Stimulated activated CD4-positive, alpha-beta T cell treated with anti-CD3 and anti-CD28 coated beads, Interleukin-1b, Interleukin-23, amount 100 ng/mL, for 48 hours (primary cell): ENCODE measurements around the gene KIF3A.
A peak's percentile ranks its signal among the peaks of the same experiment; 100 is the strongest.

Experiments
- DNase-seq: peaks from one replicate; pipeline ENCODE4 v3.0.0-alpha.2; 2020

KIF3A gene

DNA sequence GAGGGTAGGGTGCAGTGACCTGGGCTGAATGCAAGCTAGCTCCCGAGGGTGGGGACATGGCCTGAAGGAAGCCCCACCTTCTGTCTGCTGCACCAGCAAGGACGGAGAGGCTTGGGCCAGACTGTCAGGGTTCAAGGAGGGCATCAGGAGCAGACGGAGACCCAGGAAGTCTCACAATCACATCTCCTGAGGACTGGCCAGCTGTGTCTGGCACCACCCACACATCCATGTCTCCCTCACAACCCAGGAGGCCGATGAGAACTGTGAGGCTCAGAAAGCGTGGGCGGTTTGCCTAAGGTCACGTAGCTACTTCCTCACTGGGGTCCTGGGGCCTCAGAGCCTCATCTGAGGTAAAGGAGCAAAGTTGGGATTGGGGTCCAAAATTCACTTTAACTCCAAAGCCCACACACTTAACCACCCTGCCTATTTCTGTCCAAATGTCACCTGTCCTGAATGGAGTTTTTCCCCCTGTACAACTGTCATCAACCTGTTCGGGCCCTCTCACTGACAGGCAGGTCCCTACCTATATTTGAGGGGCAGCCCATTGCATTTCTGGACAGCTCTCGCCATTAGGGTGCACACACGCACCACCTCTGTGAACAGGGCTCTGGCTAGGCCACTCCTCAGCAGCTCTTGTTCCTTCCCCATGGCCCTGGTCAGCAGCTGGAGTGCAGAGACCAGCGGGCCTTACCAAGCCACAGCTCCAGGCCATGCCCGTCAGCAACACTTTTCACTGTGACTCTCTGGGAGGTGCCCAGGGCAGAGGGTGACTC is 75.9 kb downstream of the KIF3A start:
- no peak for DNase-seq

DNA sequence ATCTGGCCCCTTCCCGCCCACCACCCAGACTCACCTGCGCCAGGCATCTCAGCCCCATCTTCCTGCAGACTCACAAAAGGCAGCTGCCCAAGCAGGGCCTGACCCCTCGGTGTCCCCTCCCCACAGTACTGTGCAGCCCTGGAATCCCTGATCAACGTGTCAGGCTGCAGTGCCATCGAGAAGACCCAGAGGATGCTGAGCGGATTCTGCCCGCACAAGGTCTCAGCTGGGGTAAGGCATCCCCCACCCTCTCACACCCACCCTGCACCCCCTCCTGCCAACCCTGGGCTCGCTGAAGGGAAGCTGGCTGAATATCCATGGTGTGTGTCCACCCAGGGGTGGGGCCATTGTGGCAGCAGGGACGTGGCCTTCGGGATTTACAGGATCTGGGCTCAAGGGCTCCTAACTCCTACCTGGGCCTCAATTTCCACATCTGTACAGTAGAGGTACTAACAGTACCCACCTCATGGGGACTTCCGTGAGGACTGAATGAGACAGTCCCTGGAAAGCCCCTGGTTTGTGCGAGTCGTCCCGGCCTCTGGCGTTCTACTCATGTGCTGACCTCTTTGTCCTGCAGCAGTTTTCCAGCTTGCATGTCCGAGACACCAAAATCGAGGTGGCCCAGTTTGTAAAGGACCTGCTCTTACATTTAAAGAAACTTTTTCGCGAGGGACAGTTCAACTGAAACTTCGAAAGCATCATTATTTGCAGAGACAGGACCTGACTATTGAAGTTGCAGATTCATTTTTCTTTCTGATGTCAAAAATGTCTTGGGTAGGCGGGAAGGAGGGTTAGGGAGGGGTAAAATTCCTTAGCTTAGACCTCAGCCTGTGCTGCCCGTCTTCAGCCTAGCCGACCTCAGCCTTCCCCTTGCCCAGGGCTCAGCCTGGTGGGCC is 77.5 kb downstream of the KIF3A start:
- DNase-seq: no peak

DNA sequence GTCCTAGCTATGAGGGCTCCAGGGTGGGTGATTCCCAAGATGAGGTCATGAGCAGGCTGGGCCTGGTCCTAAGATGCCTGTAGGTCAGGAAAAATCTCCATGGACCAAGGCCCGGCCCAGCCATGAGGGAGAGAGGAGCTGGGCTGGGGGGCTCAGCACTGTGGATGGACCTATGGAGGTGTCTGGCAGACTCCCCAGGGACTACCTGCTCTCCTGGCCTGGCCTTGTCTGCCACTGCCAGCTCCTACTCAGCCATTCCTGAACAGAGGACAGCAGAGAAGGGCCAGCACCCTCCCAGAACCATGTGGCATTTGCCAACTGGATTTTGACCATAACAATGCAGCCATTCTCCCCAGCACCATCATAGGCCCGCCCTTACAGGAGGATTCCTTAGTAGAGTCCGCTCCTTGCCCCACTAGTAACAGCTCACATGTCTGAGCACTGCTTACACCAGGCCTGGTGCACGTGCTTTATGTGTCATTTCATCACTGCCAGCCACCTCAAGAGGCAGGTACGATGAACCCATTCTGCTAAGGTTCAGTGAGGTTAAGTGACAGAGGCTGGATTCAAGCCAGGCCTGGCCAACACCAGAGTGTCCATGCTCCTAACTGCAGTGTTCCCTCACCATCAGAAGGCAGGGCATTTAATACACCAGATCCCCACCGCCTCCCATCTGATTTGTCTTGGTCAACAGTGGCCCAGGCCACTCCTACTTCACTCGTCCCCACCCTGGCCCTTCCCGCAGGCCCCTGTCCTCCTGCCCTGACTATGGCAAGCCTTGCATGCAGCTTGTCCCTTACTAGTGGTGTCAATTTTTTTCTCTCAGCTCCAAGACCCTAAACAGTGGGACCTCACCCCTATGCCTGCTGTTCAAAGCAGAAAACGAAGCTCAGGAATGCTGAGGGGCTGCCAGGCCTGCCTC is 78.7 kb downstream of the KIF3A start:
- no peak for DNase-seq

DNA sequence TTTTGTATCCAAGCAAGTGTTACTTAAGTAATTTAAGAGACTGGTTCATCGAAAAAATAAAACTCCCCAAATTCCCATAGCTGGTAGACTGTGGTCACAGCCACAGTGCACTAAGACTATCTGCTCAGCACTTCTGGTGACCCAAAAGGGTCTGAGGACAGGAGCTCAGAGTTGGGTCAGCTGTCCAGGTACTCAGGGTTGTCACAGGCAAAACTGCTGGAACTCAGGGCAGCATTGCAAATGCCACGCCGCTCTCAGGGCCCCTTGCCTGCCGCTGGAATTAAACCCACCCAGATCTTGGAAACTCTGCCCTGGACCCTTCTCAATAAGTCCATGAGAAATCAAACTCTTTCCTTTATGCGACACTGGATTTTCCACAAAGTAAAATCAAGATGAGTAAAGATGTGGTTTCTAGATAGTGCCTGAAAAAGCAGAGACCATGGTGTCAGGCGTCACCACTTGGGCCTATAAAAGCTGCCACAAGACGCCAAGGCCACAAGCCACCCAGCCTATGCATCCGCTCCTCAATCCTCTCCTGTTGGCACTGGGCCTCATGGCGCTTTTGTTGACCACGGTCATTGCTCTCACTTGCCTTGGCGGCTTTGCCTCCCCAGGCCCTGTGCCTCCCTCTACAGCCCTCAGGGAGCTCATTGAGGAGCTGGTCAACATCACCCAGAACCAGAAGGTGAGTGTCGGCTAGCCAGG is 79.5 kb downstream of the KIF3A start, which contains the start of gene IL13:
Gene IL13, plus strand, starts transcription at position 498 of the 705 bp plus-strand sequence. Its CDS starts 14 bp downstream, at position 512.
- DNase-seq: no peak

DNA sequence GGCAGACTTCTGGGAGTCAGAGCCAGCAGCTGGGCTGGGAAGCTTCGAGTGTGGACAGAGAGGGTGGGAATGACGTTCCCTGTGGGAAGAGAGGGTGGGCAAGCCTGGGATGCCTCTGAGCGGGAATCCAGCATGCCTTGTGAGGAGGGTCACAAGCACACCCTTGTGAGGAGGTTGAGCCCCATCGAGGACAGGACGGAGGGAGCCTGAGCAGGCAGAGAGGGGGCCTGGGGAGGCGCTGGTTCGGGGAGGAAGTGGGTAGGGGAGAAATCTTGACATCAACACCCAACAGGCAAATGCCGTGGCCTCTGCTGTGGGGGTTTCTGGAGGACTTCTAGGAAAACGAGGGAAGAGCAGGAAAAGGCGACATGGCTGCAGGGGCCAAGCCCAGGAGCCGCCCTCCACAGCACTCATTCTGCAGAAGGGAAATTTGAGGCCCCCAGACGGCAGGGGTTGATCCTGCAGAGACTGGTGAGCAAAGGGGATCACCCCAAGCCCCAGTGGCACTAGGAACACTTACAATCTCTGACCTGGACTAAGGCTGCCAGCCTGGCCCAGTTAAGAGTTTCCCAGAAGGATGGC is 80.5 kb downstream of the KIF3A start:
- DNase-seq: no peak

DNA sequence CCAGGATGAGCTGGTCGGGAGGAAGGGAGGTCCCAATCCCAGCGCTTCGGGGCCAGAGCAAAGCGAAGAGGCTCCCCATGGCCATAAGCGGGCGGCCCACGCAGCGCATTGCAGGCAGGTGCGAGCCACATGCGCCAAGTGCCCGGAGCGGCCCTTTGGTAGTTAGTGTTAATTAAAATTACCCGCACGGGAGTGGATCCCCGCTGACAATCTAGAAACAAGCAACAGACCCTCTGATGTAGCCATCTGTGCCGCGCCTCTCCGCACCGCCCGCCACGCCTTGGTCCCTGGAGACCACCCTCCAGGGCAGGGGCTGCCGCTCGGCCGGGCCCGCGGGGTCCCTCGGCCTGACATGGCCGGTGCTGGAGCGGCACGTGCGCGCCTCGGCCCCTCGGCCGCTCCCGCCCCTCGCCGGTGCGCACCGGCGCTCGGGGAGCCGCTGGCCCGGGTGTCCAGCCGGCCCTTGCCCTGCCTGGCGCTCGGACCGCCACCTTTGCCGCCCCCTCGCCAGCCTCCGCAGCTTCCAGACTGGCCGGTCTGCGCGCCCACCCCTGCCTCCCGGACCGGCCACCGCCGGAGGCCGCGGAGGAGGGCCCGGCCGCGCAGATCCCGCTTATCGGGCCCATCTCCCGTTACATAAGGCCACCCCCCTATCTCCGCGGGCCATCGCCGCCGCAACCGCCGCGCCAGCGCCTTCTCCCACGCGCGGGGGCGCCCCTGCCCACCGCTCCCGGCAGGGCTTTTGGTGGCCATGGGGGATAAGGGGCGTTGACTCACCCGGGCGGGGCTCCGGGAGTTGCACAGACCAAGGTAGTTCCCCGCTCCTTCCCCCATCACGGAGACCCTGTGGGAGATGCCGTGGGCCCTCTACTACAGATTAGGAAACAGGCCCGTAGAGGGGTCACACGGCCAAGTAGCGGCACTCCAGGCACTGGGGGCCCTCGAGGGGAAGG is 81.2 kb downstream of the KIF3A start:
- peak; percentile 42 for DNase-seq

DNA sequence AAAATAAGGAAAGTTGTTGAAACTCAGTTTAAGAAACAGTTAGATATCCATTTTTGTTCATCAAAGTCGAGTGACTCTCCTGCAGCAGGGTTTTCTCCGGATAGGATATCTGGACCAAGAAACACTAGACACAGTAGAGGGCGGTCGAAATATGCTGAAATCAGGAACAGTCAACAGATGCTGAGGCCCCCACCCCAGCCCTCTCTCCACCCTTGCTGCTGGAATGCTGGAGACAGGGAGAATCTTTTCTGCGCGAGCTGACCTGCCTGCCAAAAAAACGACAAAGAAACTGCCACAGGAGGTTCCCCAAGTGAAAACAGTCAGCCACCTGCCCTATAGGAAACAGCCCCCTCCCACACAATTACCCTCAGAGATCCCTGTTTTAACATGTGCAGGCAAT is 83.6 kb downstream of the KIF3A start:
- no peak for DNase-seq

DNA sequence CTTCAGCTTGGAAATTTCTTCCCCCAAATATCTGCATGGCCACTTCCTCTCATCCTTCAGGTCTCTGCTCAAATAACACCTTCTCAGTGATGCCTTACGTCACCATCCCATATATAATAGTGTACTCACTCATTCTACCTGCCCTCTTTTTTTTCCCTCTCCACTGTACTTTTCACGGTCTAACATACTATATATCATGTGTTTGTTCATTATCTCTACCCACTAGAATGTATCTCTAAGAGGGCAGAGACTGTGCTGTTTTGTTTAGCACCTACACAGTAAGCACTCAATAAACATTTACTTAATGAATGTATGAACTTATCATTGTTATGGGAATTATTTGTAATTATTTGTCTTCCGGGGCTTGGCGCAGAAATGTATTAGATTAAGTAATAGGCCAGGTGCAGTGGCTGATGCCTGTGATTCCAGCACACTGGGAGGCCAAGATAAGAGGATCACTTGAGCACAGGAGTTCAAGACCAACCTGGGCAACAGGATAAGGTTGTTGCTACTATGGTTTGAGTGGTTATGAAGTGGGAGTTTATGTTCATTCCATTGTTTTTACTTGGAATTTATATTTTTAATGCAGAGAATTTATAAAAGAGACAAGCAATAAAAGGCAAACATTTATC is 85.4 kb downstream of the KIF3A start:
- no peak for DNase-seq

DNA sequence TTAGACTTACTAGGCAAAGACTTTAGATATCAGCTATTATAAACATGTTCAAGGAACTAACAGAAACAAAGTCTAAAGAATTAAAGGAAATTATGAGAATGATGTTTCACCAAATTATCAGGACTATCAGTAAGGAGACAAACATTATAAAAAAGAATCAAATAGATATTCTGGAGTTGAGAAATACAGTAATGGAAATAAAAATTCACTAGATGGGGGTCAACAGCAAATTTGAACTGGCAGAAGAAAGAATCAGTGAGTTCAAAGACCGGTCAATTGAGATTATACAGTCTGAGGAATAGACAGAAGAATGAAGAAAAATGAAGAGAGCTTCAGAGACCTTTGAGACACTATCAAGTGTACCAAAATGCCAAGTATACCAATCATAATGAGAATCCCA is 89.0 kb downstream of the KIF3A start:
- no peak for DNase-seq

DNA sequence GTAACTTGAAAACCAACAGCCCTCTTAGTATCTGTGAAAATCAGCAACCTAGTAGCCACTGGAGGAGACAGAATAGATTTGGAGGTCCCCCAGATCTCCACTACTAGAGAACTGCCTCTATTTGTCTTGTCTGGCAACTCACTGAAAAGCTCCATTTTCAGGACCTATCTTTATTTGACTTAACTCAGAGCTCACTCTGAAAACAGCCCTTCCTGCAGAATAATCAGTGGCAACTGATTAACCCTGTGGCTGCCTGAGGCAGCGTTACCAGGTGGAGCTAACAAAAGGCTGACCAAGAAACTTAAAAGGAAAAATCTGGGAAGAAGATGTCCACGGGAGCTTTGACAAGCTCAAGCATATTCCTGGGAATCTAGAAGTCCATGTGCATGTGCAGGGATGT is 89.9 kb downstream of the KIF3A start:
- no peak for DNase-seq

DNA sequence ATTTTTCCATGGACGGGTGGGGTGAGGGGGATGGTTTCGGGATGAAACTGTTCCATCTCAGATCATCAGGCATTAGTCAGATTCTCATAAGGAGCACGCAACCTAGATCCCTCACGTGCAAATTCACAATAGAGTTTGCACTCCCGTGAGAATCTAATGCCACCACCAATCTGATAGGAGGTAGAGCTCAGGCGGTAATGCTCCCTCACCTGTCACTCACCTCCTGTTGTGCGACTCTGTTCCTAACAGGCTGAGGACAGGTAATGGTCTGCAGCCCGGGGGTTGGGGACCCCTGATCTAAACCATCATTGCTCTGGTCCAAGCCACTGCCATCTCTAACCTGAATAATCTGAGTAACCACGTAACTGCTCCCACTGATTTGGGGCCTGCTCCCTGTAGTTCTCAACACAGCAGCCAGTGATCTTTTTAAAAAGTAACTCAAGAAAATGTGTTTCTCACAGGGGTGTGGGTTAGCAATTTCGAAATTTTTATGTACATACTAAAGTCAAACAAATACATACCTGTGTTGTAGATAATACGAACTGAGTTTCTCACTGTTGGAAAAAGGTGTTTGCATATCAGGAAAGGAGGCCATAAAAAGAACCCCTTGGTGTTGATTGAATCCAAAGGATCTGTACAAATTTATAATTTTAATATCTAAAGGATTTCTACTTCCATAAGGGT is 90.6 kb downstream of the KIF3A start:
- no peak for DNase-seq

DNA sequence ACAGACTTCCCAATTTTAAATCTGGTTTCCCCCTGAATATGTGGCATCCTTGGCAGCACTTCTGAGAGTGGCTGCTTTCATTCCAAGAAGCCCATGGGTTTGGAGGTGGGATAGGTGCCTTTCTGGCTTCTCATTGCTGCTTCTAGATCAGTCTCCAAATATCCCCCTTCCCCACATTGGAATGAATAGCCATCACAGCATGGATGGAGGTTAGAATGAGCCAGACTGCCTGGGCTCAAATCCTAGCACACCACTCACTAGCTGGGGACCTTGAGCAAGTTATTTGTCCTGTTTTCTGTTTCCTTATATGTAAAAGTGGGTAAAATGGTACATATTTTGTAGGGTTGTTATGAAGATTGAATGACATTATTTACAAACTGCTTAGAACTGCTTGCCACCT is 93.2 kb downstream of the KIF3A start:
- DNase-seq: no peak
